Measurements from ENCODE around the gene PDE6B.

- TF ChIP-seq GATA3 (IDR thresholded peaks at IDR 0.05; ENCODE audit: low read depth, low read length) (no peak), GATA2 (IDR thresholded peaks at IDR 0.05; ENCODE audit: low read depth, low read length) (no peak)
These were observed 13.2 kb upstream of the PDE6B start for GRCh38 chr4:612052-612748.

All from SH-SY5Y (cell line).